Measurements from ENCODE around the gene STPG4.
"Not testable (repeated sequence)": the region's sequence is repeated elsewhere in the genome, so short reads cannot be mapped to it uniquely, and the experiment has no call there.

The STPG4 gene

DNA sequence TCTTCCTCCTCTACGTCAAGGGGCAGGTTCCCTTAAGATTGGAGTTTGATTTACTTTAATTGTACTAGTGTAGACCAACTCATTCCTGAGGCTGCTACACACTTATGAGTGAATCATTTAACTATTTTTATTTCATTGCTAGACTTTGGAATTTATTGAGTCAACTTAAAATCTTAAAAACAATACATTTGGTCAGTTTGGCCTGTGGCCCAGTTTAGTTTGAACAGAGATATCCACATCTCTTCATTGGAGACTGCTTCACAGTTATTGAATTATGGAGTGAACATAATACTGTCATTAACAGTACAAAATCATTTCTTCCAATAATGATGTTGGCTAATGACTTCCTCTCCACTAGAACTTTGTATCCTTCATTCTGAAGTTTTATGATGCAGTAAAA is 34.5 kb upstream of the STPG4 start:
- peaks cover 36% of the 10 kb centered on the region for H3K4me1 ChIP-seq (ENCODE audit: control insufficient read depth, insufficient read depth, low read length)
- H3K9ac ChIP-seq (ENCODE audit: low read length in 2 of 2) = peak overlapping the region in 1 of 2 donors; percentile 2
- peak overlapping the region; percentile 56 for H3K27ac ChIP-seq (ENCODE audit: low read length)
- H3K36me3 ChIP-seq (ENCODE audit: control insufficient read depth in 2 of 2, insufficient read depth in 2 of 2, low read length in 2 of 2) = no peaks in the 10 kb centered on the region
- H3K9me3 ChIP-seq (ENCODE audit: control insufficient read depth in 2 of 2, low read length in 2 of 2) = no peaks in the 10 kb centered on the region
- no peak overlapping the region for H3K4me3 ChIP-seq (ENCODE audit: low read length in 2 of 2)
- no peaks in the 10 kb centered on the region for H3K27me3 ChIP-seq (ENCODE audit: control insufficient read depth in 1 of 2, insufficient read depth in 2 of 2, low read length in 2 of 2)

DNA sequence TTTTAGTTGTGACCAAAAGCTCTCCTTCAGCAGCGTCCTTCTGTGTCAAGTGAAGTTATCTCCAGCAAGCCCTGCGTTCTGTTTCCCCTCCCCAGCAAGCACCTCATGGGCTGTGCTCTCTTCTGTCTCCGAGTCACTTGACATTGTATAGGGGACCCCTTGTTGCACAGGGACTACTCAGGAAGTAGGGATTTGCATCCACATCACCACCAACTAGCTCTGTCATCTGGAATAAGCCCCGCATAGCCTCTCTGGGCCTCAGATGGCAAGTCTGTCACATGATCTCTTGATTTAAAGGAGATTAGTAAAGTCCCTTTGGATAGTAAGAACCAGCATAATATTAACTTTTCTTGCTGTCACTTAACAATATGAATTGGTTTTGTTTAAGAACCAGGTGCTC is 32.0 kb upstream of the STPG4 start:
- H3K36me3 ChIP-seq (ENCODE audit: control insufficient read depth in 2 of 2, insufficient read depth in 2 of 2, low read length in 2 of 2) = no peaks in the 10 kb centered on the region
- H3K9ac ChIP-seq (ENCODE audit: low read length in 2 of 2) = no peak overlapping the region
- H3K27ac ChIP-seq (ENCODE audit: low read length) = no peak overlapping the region
- H3K4me1 ChIP-seq (ENCODE audit: control insufficient read depth, insufficient read depth, low read length) = peaks cover 17% of the 10 kb centered on the region
- H3K27me3 ChIP-seq (ENCODE audit: control insufficient read depth in 1 of 2, insufficient read depth in 2 of 2, low read length in 2 of 2) = no peaks in the 10 kb centered on the region
- no peaks in the 10 kb centered on the region for H3K9me3 ChIP-seq (ENCODE audit: control insufficient read depth in 2 of 2, low read length in 2 of 2)
- H3K4me3 ChIP-seq (ENCODE audit: low read length in 2 of 2) = no peak overlapping the region

DNA sequence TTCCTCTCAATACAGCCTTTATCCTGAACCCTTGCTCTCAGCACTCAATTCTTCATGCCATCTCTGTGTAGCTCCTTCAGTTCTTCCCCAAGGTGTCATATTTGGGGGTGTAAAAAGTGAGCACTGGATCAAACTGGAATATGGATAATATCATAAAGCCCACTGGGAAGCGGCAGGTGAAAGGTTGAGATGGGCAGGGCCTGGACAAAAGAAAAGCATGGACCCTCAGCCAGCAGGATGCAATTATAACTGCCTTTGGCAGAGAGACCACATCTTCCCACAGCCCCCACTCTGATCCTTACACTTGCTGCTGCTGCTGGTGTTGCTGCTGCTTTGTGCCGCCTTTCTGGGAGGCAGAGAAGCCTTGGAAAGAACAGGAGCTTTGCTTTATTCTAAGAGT is 31.2 kb upstream of the STPG4 start:
- peaks cover 9% of the 10 kb centered on the region for H3K4me1 ChIP-seq (ENCODE audit: control insufficient read depth, insufficient read depth, low read length)

DNA sequence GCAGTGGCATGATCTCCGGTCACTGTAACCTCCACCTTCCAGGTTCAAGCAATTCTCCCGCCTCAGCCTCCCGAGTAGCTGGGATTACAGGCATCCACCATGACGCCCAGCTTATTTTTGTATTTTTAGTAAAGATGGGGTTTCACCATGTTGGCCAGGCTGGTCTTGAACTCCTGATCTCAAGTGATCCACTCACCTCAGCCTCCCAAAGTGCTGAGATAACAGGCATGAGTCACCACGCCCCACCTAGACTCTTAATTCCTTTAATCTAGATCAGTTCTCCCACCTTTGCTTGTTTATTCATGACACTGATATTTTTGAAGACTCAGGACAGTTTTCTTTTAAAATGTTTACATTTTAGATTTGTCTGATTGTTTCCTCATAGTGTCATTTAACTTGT is 30.0 kb upstream of the STPG4 start:
- not testable (repeated sequence) for H3K27ac ChIP-seq (ENCODE audit: low read length); H3K4me3 ChIP-seq (ENCODE audit: low read length in 2 of 2); H3K4me1 ChIP-seq (ENCODE audit: control insufficient read depth, insufficient read depth, low read length); H3K9me3 ChIP-seq (ENCODE audit: control insufficient read depth in 2 of 2, low read length in 2 of 2); H3K9ac ChIP-seq (ENCODE audit: low read length in 2 of 2); H3K36me3 ChIP-seq (ENCODE audit: control insufficient read depth in 2 of 2, insufficient read depth in 2 of 2, low read length in 2 of 2); H3K27me3 ChIP-seq (ENCODE audit: control insufficient read depth in 1 of 2, insufficient read depth in 2 of 2, low read length in 2 of 2)

More for the DNA sequence above, 31.2 kb upstream of the STPG4 start:
- H3K27me3 ChIP-seq (ENCODE audit: control insufficient read depth in 1 of 2, insufficient read depth in 2 of 2, low read length in 2 of 2) = no peaks in the 10 kb centered on the region
- no peak overlapping the region for H3K9ac ChIP-seq (ENCODE audit: low read length in 2 of 2)
- no peaks in the 10 kb centered on the region for H3K36me3 ChIP-seq (ENCODE audit: control insufficient read depth in 2 of 2, insufficient read depth in 2 of 2, low read length in 2 of 2)
- no peaks in the 10 kb centered on the region for H3K9me3 ChIP-seq (ENCODE audit: control insufficient read depth in 2 of 2, low read length in 2 of 2)
- no peak overlapping the region for H3K27ac ChIP-seq (ENCODE audit: low read length)
- no peak overlapping the region for H3K4me3 ChIP-seq (ENCODE audit: low read length in 2 of 2)

DNA sequence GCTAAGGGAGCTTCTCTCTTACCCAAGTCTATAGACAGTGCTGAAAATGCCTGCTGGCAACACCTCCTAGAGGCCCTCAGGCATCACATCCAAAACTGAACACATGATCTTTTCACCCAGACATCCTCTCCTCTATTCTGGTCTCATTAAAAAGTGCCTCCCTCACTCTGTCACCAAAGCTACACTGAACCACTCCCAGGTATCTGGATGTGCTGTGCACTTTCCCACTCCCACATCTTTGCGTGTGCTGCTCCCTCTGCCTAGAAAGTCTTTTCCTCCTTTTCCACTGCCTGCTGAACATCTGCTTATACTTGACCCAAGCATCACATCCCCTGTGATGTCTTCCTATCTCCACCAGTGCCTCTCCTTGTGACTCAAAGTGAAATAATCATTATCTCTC is 26.1 kb upstream of the STPG4 start:
- Histone ChIP-seq H3K4me1 (ENCODE audit: control insufficient read depth, insufficient read depth, low read length) (peaks cover 4% of the 10 kb centered on the region), H3K9me3 (ENCODE audit: control insufficient read depth in 2 of 2, low read length in 2 of 2) (no peaks in the 10 kb centered on the region), H3K36me3 (ENCODE audit: control insufficient read depth in 2 of 2, insufficient read depth in 2 of 2, low read length in 2 of 2) (no peaks in the 10 kb centered on the region), H3K27me3 (ENCODE audit: control insufficient read depth in 1 of 2, insufficient read depth in 2 of 2, low read length in 2 of 2) (no peaks in the 10 kb centered on the region), H3K9ac (ENCODE audit: low read length in 2 of 2) (no peak overlapping the region), H3K4me3 (ENCODE audit: low read length in 2 of 2) (no peak overlapping the region), H3K27ac (ENCODE audit: low read length) (no peak overlapping the region)

DNA sequence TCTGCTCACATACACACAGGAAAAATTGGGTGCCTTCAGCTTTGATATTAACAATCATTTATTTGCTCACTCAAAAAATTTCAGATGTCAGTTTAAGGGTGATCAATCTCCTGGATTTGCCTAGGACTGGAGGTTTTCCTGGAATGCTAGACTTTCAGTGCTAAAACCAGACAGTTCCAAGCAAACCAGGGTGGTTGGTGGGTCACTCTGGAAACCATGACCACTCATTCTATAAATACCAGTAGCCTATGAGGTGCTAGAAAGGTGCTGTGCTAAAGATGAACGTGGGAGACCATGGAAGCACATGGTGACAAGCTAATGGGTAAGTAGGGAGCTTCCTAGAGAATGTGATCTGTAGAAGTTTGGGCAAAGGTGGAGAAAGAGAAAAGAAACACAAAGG is 25.4 kb upstream of the STPG4 start:
- no peaks in the 10 kb centered on the region for H3K9me3 ChIP-seq (ENCODE audit: control insufficient read depth in 2 of 2, low read length in 2 of 2)
- no peak overlapping the region for H3K4me3 ChIP-seq (ENCODE audit: low read length in 2 of 2)
- H3K36me3 ChIP-seq (ENCODE audit: control insufficient read depth in 2 of 2, insufficient read depth in 2 of 2, low read length in 2 of 2) = no peaks in the 10 kb centered on the region
- H3K27me3 ChIP-seq (ENCODE audit: control insufficient read depth in 1 of 2, insufficient read depth in 2 of 2, low read length in 2 of 2) = no peaks in the 10 kb centered on the region
- no peak overlapping the region for H3K9ac ChIP-seq (ENCODE audit: low read length in 2 of 2)
- H3K4me1 ChIP-seq (ENCODE audit: control insufficient read depth, insufficient read depth, low read length) = peaks cover 4% of the 10 kb centered on the region
- no peak overlapping the region for H3K27ac ChIP-seq (ENCODE audit: low read length)

DNA sequence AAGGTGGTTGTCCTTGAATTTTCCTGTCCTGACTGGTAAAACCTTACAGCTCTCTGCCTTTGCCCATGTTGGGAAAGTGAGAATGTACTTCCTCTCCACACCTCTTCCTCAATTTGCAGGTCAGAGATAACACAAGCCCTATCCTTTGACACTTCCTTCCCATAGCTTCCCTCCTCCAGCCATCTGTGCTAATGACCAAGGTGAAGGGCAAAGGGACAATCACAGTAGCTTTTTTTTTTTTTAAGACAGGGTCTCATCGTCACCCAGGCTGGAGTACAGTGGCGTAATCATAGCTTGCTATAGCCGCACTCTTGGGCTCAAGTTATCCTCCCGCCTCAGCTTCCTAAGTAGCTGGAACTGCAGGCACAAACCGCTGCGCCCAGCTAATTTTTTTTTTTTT is 24.3 kb upstream of the STPG4 start:
- H3K27ac ChIP-seq (ENCODE audit: low read length) = no peak overlapping the region
- H3K27me3 ChIP-seq (ENCODE audit: control insufficient read depth in 1 of 2, insufficient read depth in 2 of 2, low read length in 2 of 2) = no peaks in the 10 kb centered on the region
- no peak overlapping the region for H3K4me3 ChIP-seq (ENCODE audit: low read length in 2 of 2)
- H3K36me3 ChIP-seq (ENCODE audit: control insufficient read depth in 2 of 2, insufficient read depth in 2 of 2, low read length in 2 of 2) = no peaks in the 10 kb centered on the region
- H3K4me1 ChIP-seq (ENCODE audit: control insufficient read depth, insufficient read depth, low read length) = peaks cover 4% of the 10 kb centered on the region
- H3K9me3 ChIP-seq (ENCODE audit: control insufficient read depth in 2 of 2, low read length in 2 of 2) = no peaks in the 10 kb centered on the region
- no peak overlapping the region for H3K9ac ChIP-seq (ENCODE audit: low read length in 2 of 2)

DNA sequence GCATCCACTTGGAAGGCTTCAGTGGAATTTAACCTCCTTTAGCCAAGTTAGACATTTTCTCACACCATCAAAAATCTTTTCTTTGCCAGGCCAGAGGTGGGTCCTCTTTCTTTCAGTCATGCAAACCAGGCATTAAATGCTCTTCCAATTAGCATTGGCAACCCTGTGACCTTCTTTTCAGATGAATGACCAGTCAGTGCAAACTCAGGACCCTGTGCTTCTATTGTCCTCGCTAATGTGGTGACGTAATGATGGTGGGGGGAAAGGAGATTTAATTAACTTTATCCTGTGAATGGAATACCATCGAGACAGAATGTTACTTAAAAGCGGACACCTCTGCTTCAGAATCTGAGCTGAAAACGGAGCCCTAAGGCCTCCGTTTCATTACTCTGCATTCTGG is 23.2 kb upstream of the STPG4 start:
- Histone ChIP-seq H3K4me1 (ENCODE audit: control insufficient read depth, insufficient read depth, low read length) (peaks cover 4% of the 10 kb centered on the region), H3K9me3 (ENCODE audit: control insufficient read depth in 2 of 2, low read length in 2 of 2) (no peaks in the 10 kb centered on the region), H3K27ac (ENCODE audit: low read length) (no peak overlapping the region), H3K27me3 (ENCODE audit: control insufficient read depth in 1 of 2, insufficient read depth in 2 of 2, low read length in 2 of 2) (no peaks in the 10 kb centered on the region), H3K36me3 (ENCODE audit: control insufficient read depth in 2 of 2, insufficient read depth in 2 of 2, low read length in 2 of 2) (no peaks in the 10 kb centered on the region), H3K9ac (ENCODE audit: low read length in 2 of 2) (no peak overlapping the region), H3K4me3 (ENCODE audit: low read length in 2 of 2) (no peak overlapping the region)

DNA sequence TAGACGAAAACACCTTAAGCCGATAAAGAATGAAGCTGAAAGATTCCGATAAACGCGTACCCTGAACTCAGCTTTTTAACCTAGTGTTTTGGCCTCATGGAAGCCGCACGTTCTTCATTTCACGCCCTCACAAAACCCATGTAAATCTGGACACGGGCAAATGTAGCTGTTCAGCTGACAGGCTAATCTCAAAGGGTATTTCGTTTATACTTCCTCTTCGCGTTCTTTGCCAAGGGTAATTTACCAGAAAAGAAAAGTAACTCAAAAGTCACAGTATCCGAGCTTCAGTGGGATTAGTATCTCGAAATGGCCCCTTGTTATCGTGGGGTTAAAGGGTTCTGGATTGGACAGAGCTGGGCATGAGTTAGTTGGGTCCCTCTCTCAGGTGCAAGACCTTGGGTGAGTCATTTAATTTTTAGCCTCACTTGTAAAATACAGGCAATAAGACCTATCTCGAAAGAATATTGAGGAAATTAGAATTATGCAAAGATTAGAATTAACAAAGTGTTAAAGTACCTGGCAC is 22.0 kb upstream of the STPG4 start:
- peaks cover 9% of the 10 kb centered on the region for H3K4me1 ChIP-seq (ENCODE audit: control insufficient read depth, insufficient read depth, low read length)
- peak overlapping the region; percentile 94 to 99 for H3K4me3 ChIP-seq (ENCODE audit: low read length in 2 of 2)
- H3K9me3 ChIP-seq (ENCODE audit: control insufficient read depth in 2 of 2, low read length in 2 of 2) = no peaks in the 10 kb centered on the region
- no peaks in the 10 kb centered on the region for H3K36me3 ChIP-seq (ENCODE audit: control insufficient read depth in 2 of 2, insufficient read depth in 2 of 2, low read length in 2 of 2)
- peak overlapping the region; percentile 100 for H3K9ac ChIP-seq (ENCODE audit: low read length in 2 of 2)
- no peaks in the 10 kb centered on the region for H3K27me3 ChIP-seq (ENCODE audit: control insufficient read depth in 1 of 2, insufficient read depth in 2 of 2, low read length in 2 of 2)
- H3K27ac ChIP-seq (ENCODE audit: low read length) = peak overlapping the region; percentile 100

DNA sequence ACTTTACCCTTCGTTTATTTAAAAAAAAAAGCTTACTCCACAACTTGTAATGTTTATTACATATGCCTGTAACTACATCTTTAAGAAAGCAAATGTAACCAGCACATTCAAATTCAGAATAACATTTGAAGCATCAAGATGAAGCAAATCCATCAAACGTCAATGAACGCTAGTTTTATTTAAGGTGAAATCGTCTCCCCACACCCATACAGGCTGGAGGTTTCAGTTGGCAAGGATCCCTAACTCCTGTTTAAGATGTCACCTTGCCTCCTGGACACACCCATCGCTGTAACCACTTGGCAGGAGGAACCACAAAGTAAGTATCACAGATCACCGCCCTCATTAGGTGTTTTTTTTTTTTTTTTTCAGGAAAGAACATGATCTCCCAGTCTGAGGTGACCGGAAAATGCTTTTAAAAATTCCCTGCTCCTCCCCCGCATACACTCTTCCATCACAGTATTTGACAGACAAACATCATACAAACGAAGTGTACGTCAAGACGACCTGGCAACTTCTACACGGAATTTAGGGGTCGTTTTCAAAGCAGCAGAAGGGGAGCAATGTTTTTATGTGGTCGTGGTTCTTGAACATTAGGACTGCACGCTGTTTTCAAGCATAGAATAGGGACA is 19.7 kb upstream of the STPG4 start:
- Histone ChIP-seq H3K36me3 (ENCODE audit: control insufficient read depth in 2 of 2, insufficient read depth in 2 of 2, low read length in 2 of 2) (peaks cover 0 to 5% of the 10 kb centered on the region in 2 donors), H3K27me3 (ENCODE audit: control insufficient read depth in 1 of 2, insufficient read depth in 2 of 2, low read length in 2 of 2) (no peaks in the 10 kb centered on the region), H3K9me3 (ENCODE audit: control insufficient read depth in 2 of 2, low read length in 2 of 2) (no peaks in the 10 kb centered on the region), H3K27ac (ENCODE audit: low read length) (peak overlapping the region; percentile 100), H3K4me3 (ENCODE audit: low read length in 2 of 2) (peak overlapping the region; percentile 96 to 99), H3K4me1 (ENCODE audit: control insufficient read depth, insufficient read depth, low read length) (peaks cover 16% of the 10 kb centered on the region), H3K9ac (ENCODE audit: low read length in 2 of 2) (peak overlapping the region; percentile 99 to 100)

DNA sequence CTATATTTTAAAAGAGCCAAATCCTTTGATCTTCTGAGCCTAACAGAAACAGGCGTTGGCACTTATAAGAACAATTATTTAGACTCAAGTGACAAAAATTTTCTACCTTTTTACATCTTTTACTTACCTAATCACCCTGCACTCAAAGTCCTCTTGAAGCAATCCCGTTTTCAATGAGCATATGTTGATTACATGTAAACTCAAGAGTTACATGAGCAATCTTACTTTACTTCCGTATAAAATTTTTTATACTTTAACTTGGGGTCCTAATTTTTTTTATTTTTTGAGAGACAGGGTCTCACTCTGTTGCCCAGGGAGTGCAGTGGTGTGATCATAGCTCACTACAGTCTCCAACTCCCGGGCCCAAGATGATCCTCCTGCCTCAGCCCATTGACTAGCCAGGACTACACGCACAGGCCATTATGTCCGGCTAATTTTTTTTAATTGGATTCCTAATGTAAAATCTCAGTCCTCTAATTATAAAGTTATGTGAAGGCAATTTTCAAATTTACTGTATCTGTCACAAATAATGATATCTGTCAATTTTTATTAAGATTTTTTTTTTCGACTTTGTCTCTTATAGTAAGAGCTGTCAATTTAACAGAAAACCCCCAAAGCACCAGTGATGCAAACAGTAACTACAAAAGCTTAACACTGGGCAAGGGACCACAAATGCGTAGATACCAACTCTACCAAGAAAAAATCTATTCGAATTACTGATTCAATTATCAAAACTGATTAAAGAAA is 19.1 kb upstream of the STPG4 start:
- Histone ChIP-seq H3K36me3 (ENCODE audit: control insufficient read depth in 2 of 2, insufficient read depth in 2 of 2, low read length in 2 of 2) (peaks cover 2 to 5% of the 10 kb centered on the region in 2 donors), H3K27ac (ENCODE audit: low read length) (peak overlapping the region; percentile 100), H3K4me1 (ENCODE audit: control insufficient read depth, insufficient read depth, low read length) (peaks cover 16% of the 10 kb centered on the region), H3K9me3 (ENCODE audit: control insufficient read depth in 2 of 2, low read length in 2 of 2) (no peaks in the 10 kb centered on the region), H3K4me3 (ENCODE audit: low read length in 2 of 2) (peak overlapping the region; percentile 96 to 99), H3K9ac (ENCODE audit: low read length in 2 of 2) (peak overlapping the region; percentile 99 to 100), H3K27me3 (ENCODE audit: control insufficient read depth in 1 of 2, insufficient read depth in 2 of 2, low read length in 2 of 2) (no peaks in the 10 kb centered on the region)

All from stomach smooth muscle (tissue), 2 donors.